Cardiac muscle cell (in vitro differentiated cells and primary cell): ENCODE measurements around the gene MAP3K5. TPM values are rescaled to one million over a fixed set of nuclear protein-coding genes. Genes with fewer than 3 reads are reported as not detected.

Experiments
- DNase-seq, 2 donors: peaks; one replicate each; pipeline versions ENCODE4 v3.0.0 to v3.0.0-alpha.2; 2010 to 2017; ENCODE audit warnings: low read depth in 1 of 2, low spot score in 1 of 2
- H3K27ac ChIP-seq: fragments of 200-600 bp; sonication (generic); 2 replicates; pipeline ENCODE4 v1.5.1; 2016
- H3K27me3 ChIP-seq: fragments of 200-600 bp; sonication (generic); 2 replicates; pipeline ENCODE4 v1.6.0; 2016; ENCODE audit warnings: control low read depth
- H3K36me3 ChIP-seq: fragments of 200-600 bp; sonication (generic); 2 replicates; pipeline ENCODE4 v1.5.1; 2016; ENCODE audit warnings: control low read depth
- H3K4me1 ChIP-seq: fragments of 200-600 bp; sonication (generic); 2 replicates; pipeline ENCODE4 v1.8.1; 2017; ENCODE audit warnings: low read depth, mild to moderate bottlenecking, mixed run types
- H3K4me3 ChIP-seq: fragments of 200-600 bp; sonication (generic); 2 replicates; pipeline ENCODE4 v1.5.1; 2016; ENCODE audit warnings: mild to moderate bottlenecking
- H3K9me3 ChIP-seq: fragments of 200-600 bp; sonication (generic); 2 replicates; pipeline ENCODE4 v1.5.1; 2017; ENCODE audit warnings: low read depth, mild to moderate bottlenecking, control low read depth
- polyA plus RNA-seq: library from polyadenylated mRNA; unstranded; fragments of >200 nt; fragmentation: Nextera tagmentation; extraction: Ambion mirVana; gene quantifications from 2 replicates; pipeline ENCODE4 v1.2.1, GENCODE V29; 2016
- total RNA-seq: library from RNA; depleted of rRNA; stranded (reverse); fragments of >200 nt; gene quantifications from 2 replicates; pipeline ENCODE4 v1.2.3, GENCODE V29; 2016
- TF ChIP-seq, protein P1 (sequence below): IDR thresholded peaks from 2 replicates; pipeline ENCODE4 v1.5.1; 2012; ENCODE audit warnings: low read depth, mild to moderate bottlenecking, low read length

Gene MAP3K5
- total and polyA plus RNA-seq, 2 experiments from 2014 or later, result 2.8 to 3.0 TPM

GRCh38 chr6:136709429-136709828, 82.8 kb downstream of the MAP3K5 start:
- no peaks in the 10 kb centered on the region for H3K9me3 ChIP-seq
- no peak overlapping the region for H3K27ac ChIP-seq
- no peak overlapping the region for H3K4me3 ChIP-seq
- TF ChIP-seq, protein P1, sequence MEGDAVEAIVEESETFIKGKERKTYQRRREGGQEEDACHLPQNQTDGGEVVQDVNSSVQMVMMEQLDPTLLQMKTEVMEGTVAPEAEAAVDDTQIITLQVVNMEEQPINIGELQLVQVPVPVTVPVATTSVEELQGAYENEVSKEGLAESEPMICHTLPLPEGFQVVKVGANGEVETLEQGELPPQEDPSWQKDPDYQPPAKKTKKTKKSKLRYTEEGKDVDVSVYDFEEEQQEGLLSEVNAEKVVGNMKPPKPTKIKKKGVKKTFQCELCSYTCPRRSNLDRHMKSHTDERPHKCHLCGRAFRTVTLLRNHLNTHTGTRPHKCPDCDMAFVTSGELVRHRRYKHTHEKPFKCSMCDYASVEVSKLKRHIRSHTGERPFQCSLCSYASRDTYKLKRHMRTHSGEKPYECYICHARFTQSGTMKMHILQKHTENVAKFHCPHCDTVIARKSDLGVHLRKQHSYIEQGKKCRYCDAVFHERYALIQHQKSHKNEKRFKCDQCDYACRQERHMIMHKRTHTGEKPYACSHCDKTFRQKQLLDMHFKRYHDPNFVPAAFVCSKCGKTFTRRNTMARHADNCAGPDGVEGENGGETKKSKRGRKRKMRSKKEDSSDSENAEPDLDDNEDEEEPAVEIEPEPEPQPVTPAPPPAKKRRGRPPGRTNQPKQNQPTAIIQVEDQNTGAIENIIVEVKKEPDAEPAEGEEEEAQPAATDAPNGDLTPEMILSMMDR, result no peak
- no peaks in the 10 kb centered on the region for H3K27me3 ChIP-seq
- peaks cover 5% of the 10 kb centered on the region for H3K4me1 ChIP-seq
- no peak for DNase-seq
- no peaks in the 10 kb centered on the region for H3K36me3 ChIP-seq

- no peaks in the 10 kb centered on the region for H3K9me3 ChIP-seq
- H3K4me3 ChIP-seq, result no peak overlapping the region
- DNase-seq, result no peak
- H3K36me3 ChIP-seq, result no peaks in the 10 kb centered on the region
- no peak overlapping the region for H3K27ac ChIP-seq
- no peaks in the 10 kb centered on the region for H3K27me3 ChIP-seq
- TF ChIP-seq, protein P1, result no peak
- peaks cover 3% of the 10 kb centered on the region for H3K4me1 ChIP-seq
Measured at GRCh38 chr6:136706430-136706829, 85.8 kb downstream of the MAP3K5 start.

DNA sequence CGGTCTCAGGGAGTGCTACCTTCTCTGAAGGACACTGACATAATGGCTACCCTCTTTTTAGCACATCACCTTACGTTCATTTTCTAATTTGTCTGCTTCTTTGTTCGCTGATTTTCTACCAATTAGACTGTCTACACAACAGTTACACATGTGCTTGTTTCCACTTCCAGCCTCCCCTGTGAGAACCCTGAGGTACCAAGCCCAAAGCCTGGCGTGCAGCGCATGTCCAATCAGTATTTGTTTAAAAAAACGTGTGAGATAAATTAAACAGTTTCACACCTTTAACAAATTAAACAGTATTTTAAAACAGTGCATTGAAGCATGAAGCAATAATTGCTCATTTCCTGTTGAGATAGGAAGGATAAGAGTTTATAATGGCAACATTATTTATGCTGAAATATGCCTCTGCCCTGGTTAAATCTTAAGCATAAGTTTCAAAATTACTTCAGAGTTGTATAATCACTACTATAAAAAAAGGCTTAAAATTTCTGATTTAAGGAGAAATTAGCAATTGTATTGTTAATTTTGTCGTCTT, 88.9 kb downstream of the MAP3K5 start:
- H3K27me3 ChIP-seq, result no peaks in the 10 kb centered on the region
- no peak overlapping the region for H3K4me3 ChIP-seq
- peak in 1 of 2 donors; percentile 30 for DNase-seq
- no peaks in the 10 kb centered on the region for H3K9me3 ChIP-seq
- no peak overlapping the region for H3K27ac ChIP-seq
- TF ChIP-seq, protein P1, result no peak
- no peaks in the 10 kb centered on the region for H3K36me3 ChIP-seq
- H3K4me1 ChIP-seq, result no peaks in the 10 kb centered on the region

GRCh38 chr6:136701045-136701444, 91.2 kb downstream of the MAP3K5 start:
- TF ChIP-seq, protein P1, result no peak
- Histone ChIP-seq H3K36me3 (no peaks in the 10 kb centered on the region), H3K4me1 (no peaks in the 10 kb centered on the region), H3K27ac (no peak overlapping the region), H3K27me3 (no peaks in the 10 kb centered on the region), H3K4me3 (no peak overlapping the region), H3K9me3 (no peaks in the 10 kb centered on the region)
- DNase-seq, result no peak

GRCh38 chr6:136699358-136699757, 92.9 kb downstream of the MAP3K5 start:
- H3K27me3 ChIP-seq, result no peaks in the 10 kb centered on the region
- no peaks in the 10 kb centered on the region for H3K9me3 ChIP-seq
- DNase-seq, result no peak
- no peaks in the 10 kb centered on the region for H3K36me3 ChIP-seq
- TF ChIP-seq, protein P1, result no peak
- H3K27ac ChIP-seq, result no peak overlapping the region
- H3K4me1 ChIP-seq, result no peaks in the 10 kb centered on the region
- H3K4me3 ChIP-seq, result no peak overlapping the region
